ENCODE measurements around the gene CPOX.

DNA sequence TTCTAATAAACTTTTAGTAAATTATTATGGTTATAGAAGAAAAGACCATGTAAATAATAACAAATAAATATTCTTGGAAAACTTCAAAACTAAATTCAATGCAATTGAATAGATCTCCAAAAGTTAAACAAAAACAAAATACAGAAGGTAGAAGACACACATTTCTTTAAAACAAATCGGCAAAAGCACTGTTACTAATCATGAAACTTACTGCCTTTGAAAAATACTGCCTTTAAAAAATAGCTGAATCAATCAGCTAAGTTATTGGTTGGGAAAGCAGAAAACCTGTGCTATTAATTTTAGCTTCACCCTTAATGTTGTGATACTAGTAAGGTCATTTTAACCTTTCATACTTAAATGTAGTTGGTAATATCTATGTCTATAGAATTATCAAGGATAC is 58.7 kb downstream of the CPOX start:
- TF ChIP-seq POLR2A (IDR thresholded peaks at IDR 0.05): no peak
- TF ChIP-seq, protein P1, sequence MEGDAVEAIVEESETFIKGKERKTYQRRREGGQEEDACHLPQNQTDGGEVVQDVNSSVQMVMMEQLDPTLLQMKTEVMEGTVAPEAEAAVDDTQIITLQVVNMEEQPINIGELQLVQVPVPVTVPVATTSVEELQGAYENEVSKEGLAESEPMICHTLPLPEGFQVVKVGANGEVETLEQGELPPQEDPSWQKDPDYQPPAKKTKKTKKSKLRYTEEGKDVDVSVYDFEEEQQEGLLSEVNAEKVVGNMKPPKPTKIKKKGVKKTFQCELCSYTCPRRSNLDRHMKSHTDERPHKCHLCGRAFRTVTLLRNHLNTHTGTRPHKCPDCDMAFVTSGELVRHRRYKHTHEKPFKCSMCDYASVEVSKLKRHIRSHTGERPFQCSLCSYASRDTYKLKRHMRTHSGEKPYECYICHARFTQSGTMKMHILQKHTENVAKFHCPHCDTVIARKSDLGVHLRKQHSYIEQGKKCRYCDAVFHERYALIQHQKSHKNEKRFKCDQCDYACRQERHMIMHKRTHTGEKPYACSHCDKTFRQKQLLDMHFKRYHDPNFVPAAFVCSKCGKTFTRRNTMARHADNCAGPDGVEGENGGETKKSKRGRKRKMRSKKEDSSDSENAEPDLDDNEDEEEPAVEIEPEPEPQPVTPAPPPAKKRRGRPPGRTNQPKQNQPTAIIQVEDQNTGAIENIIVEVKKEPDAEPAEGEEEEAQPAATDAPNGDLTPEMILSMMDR (IDR thresholded peaks at IDR 0.05): no peak

All from heart left ventricle (tissue), 13 donors.